22Rv1 (cell line): ENCODE data around the gene BECN2.
"Not testable (repeated sequence)": the region's sequence is repeated elsewhere in the genome, so short reads cannot be mapped to it uniquely, and the experiment has no call there.

Experiments
- H3K27ac ChIP-seq: fragments of 450-650 bp; 2 replicates; pipeline ENCODE4 v1.5.1; 2017
- CTCF ChIP-seq: fragments of 450-650 bp; IDR thresholded peaks from 2 replicates; pipeline ENCODE4 v1.5.1; 2017; ENCODE audit warnings: mild to moderate bottlenecking
- ZFX ChIP-seq: fragments of 450-650 bp; IDR thresholded peaks from 2 replicates; pipeline ENCODE4 v1.6.1; 2017; ENCODE audit warnings: antibody characterized with exemption, borderline replicate concordance

Gene BECN2

DNA sequence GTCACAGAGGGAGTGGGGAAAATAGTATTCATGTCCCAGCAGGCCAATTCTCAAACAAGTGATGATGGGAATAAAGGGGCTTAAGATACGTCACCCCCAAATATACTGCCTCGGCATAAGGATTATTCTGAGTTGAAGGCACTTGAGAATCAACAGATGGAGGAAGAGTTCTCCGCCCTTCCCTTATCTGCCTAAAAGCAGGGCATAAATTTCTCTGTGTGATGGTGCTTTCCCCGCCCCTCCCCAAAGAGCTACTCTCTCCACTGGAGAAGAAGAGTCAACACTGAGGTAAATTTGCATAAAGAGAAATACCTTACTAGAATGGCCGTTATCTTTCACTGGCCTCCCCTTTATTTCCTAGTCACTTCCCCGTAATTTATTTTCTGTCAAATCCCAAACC, 18.7 kb downstream of the BECN2 start:
- no peak overlapping the region for H3K27ac ChIP-seq
- no peak for TF ChIP-seq ZFX
- TF ChIP-seq CTCF = no peak

DNA sequence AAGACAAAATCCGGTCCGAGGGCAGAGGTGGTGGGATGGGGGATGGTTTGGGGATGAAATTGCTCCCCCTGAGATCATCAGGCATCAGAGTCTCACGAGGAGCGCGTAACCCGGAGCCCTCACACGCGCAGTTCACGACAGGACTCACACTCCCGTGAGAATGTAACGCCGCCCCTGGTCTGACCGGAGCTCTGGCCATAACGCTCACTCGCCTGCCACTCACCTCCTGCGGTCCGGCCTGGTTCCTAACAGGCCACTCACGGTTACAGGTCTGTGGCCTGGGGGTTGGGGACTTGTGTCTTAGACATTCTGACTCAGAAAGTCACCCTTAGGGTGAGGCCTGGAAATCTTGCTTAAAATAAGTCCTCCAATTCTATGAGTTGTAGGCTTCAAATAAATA, 21.5 kb downstream of the BECN2 start:
- H3K27ac ChIP-seq = no peak overlapping the region
- TF ChIP-seq CTCF = no peak
- TF ChIP-seq ZFX = no peak

DNA sequence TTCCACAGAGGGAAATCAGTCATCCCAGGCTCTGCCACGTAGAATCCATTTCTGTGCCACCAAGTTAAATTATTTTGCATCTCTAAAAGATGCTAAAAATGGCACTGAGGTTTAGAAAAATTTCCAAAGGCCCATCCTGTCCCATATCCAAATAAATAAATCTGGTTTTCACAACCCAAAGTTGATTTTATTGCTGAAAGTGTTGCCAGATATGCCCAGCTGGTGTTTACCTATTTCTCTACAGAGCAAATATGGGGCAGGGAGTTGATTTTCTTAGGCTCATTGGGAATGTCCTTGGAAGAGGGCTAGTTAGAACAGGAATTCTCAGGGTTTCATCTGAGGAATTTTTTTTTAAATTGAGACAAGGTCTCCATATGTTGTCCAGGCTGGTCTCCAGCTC, 22.4 kb downstream of the BECN2 start:
- H3K27ac ChIP-seq = no peak overlapping the region

DNA sequence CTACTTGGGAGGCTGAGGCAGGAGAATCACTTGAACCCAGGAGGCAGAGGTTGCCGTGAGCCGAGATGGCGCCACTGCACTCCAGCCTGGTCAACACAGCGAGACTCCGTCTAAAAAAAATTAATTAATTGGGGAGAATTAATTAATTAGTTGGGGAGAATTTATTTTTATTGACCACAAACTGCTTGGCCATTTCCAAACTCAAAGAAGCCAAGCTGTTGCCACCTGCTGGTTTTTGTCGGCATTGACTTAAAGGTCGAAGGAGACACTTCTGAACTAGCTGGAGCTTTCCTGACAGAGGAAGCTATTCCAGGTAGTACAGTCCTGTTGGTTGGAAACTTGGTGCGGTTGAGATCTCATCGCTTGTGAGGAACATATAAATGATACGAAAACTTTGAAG, 28.2 kb downstream of the BECN2 start:
- no peak overlapping the region for H3K27ac ChIP-seq
- TF ChIP-seq ZFX (no peak), CTCF (peak; percentile 85)

More for the DNA sequence above, 22.4 kb downstream of the BECN2 start:
- TF ChIP-seq CTCF = no peak
- TF ChIP-seq ZFX = no peak

- not testable (repeated sequence) for H3K27ac ChIP-seq
Measured at GRCh38 chr1:241988389-241988930, 30.9 kb downstream of the BECN2 start.

DNA sequence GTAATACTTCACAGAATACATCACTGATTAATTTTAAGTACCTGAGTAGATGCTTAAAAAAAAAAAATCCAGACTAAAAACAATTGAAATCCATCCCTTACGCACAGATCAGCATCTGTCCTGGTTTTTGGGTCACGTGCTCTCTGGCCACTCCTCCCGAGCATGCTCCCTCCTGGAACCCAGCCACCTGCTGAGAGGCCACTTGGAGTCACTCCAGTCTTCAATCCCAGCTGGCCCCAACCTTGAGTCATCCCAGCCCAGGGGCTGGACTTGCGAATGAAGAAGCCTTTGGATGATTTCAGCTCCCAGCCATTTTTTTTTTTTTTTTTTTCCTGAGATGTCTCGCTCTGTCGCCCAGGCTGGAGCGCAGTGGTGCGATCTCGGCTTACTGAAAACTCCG, 32.5 kb downstream of the BECN2 start:
- no peak for TF ChIP-seq CTCF
- TF ChIP-seq ZFX = no peak
- no peak overlapping the region for H3K27ac ChIP-seq

GRCh38 chr1:241992734-241993133, 35.2 kb downstream of the BECN2 start:
- H3K27ac ChIP-seq = no peak overlapping the region
- TF ChIP-seq CTCF (no peak), ZFX (no peak)

- no peak overlapping the region for H3K27ac ChIP-seq
- TF ChIP-seq CTCF = no peak
Measured at GRCh38 chr1:241994171-241994570, 36.6 kb downstream of the BECN2 start.
